ENCODE data around the gene GMNN.
A peak's percentile ranks its signal among the peaks of the same experiment; 100 is the strongest.
"Not testable (repeated sequence)": the region's sequence is repeated elsewhere in the genome, so short reads cannot be mapped to it uniquely, and the experiment has no call there.

The GMNN gene

DNA sequence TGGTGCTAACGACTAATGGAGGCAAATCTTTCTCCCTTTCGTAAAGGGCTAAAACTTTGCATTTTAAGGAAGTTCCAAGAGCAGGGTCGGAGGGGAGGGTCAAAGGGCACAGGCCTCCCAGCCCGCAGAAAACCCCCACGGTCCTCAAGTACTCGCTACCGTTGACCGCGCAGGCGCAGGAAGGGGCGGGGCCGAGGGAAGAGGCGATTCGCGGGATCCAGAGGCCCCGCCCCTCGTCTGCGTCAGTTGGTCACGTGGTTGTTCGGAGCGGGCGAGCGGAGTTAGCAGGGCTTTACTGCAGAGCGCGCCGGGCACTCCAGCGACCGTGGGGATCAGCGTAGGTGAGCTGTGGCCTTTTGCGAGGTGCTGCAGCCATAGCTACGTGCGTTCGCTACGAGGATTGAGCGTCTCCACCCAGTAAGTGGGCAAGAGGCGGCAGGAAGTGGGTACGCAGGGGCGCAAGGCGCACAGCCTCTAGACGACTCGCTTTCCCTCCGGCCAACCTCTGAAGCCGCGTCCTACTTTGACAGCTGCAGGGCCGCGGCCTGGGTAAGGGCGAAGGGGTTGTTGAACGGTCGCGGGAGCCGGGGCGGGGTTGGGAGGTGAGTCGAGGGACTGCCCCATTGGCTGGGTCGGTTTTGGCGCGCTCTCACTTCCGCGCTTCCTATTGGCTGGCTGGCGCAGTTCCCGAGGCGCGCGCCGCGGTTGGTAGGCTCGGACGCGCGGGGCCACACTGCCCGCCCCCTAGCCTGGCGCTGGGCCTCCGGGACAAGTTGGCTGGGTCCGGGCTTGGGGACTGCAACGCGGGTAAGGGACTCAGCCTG is at the start of gene GMNN:
Gene GMNN (plus strand): TSS at position 242 of the 824 bp plus-strand sequence. CDS start 2,310 bp downstream, outside the sequence.
- DNase-seq: peak; percentile 91

DNA sequence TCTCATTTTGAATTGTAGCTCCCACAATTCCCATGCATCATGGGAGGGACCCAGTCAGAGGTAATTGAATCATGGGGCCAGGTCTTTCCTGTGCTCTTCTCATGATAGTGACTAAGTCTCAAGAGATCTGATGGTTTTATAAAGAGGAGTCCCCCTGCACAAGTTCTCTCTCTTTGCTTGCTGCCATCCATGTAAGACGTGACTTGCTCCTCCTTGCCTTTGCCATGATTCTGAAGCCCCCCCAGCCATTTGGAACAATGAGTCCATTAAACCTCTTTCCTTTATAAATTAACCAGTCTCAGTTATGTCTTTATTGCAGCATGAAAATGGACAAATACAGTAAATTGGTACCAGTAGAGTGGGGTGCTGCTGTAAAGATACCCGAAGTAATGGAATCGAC is 44.1 kb upstream of the GMNN start:
- DNase-seq: not testable (repeated sequence)

DNA sequence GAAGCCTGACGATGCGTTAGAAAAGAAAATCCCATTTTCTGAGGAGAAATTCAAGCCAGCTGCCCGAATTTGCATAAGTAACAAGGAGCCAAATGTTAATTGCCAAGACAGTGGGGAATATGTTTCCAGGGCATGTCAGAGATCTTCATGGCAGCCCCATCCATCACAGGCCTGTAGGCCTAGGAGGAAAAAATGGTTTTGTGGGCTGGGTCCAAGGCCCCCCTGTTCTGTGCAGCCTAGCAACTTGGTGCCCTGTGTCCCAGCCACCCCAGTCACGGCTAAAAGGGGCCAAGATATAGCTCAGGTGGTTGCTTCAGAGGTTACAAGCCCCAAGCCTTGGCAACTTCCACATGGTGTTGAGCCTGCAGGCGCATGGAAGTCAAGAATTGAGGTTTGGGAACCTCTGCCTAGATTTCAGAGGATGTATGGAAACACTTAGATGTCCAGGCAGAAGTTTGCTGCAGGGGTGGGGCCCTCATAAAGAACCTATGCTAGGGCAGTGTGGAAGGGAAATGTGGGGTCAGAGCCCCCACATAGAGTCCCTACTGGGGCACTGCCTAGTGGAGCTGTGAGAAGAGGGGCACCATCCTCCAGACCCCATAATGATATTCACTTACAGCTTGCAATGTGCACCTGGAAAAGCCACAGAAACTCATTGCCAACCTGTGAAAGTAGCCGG is 43.1 kb upstream of the GMNN start:
- not testable (repeated sequence) for DNase-seq

DNA sequence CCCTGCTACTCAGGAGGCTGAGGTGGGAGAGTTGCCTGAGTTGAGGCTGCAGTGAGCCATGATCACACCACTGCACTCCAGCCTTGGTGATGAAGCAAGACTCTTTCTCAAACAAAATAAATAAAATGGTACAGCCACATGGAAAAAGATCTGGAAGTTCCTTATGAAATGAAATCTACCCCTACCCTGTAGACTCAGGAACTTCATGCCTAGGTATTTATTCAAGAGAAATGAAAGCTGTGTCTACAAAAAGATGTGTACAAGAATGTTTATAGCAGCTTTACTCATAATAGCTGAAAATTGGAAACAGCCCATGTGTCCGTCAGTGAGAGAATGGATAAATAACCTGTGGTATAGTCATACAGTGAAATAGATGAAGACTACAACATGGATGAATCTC is 40.6 kb upstream of the GMNN start:
- no peak for DNase-seq

DNA sequence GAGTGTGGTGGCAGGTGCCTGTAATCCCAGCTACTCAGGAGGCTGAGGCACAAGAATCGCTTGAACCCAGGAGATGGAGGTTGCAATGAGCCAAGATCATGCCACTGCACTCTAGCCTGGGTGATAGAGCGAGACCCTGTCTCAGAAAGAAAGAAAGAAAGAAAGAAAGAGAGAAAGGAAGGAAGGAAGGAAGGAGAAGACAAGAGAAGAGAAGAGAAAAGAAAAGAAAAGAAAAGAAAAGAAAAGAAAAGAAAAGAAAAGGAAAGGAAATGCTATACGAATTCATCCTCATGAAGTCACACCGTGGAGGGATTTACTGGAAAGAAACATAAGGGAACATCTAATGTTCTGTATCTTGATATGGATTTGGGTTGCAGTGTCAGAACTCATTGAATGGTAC is 40.0 kb upstream of the GMNN start:
- DNase-seq: not testable (repeated sequence)

DNA sequence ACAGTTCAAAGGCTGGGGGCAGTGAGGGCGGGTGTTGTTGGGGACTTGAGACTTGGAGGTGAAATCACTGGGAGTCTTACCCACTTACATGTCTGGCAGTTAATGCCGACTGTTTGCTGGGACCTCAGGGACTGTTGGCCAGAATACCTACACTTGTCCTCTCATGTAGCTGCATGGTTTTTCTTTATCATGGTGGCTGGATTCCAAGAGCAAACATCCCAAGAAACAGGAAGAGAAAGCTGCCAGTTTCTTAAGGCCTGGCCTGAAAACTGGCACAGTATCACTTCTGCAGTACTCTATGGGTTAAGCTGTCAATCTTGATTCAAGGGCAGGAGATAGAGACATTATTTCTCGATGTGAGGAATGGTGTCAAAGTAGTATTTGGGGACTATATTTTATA is 36.0 kb upstream of the GMNN start:
- peak; percentile 22 for DNase-seq

DNA sequence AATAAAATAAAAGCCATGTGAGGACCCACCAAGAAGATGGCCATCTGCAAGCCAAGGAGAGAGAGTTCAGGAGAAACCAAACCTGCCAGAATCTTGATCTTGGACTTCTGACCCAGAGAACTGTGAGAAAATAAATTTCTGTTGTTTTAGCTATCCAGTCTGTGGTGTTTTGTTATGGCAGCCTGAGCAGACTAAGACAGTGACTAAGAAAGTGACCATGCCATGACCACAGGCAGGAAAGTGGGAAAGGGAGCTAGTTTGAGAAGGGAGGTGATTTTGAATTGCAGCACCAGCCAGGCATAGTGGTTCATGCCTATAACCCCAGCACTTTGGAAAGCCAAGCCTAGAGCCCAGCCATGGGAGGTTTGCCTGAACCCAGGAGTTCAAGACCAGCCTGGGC is 33.9 kb upstream of the GMNN start:
- no peak for DNase-seq

DNA sequence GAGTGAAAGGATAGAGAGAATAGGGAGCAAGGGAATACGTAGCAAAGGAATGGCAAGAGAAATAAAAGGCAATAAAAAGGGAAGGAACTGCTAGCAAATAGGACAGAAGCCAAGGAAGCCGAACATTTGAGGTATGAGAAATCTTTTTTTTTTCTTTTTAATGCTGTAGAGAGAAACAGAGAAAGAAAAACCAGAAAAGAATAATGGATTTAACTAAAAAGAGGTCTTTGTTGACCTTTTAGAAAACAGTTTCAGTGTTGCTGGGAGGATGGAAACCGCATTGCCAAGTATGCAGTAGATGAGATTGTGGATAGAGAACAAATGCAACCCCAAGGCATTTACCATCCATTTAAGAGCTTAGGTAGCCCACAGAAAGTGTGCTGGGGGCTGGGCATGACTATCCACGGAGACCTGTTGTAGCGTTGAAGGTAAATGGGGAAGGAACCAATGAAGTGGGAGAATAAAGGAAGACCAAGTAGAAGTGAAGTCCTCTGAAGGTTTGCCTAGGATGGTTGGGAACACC is 32.5 kb upstream of the GMNN start:
- no peak for DNase-seq

DNA sequence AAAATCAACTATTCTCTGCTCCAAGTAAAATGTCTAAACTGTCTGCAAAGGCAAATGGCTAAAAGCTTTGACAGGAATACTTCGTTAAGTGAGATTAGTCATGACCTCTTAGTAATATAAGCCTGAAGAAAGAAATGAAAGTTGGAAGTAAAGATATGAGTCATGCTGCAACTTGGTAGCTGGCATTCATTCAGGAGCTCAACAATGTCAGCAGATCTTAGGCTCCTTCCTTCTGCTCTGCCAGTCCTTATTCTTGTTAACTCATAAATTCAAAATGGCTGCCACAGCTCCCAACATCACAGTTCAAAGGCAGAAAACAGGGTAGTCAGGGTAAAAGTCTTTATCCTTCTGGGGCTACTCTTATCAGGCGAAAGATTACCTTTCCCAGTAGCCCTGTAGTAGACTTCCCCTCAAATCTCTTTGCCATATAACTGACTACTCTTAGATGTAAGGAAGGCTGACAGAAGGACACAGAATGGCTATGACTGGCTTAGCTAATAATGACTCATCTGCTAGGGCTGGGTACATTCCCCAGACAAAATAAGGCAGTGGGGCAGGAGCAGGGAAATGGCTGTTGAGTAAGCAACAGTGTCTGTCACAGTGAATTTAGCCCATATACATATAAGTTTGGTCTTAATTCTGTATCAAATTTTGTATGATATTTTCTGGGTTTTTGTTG is 31.3 kb upstream of the GMNN start:
- peak; percentile 89 for DNase-seq

DNA sequence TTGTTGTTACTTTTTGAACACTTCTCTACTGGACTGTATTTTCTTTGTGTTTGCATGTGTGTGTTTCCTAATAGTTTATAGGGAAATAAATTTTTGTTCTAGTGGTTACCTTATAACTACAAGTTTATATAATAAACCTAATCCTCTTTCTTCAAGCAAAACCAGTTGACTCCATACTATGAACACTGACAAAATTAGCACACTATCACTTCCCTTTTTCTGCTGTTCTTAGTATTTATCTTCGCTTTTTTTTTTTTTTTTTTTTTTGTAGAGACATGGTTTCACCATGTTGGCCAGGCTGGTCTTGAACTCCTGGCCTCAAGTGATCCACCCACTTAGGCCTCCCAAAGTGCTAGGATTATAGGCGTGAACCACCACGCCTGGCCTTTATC is 30.8 kb upstream of the GMNN start:
- DNase-seq: no peak

DNA sequence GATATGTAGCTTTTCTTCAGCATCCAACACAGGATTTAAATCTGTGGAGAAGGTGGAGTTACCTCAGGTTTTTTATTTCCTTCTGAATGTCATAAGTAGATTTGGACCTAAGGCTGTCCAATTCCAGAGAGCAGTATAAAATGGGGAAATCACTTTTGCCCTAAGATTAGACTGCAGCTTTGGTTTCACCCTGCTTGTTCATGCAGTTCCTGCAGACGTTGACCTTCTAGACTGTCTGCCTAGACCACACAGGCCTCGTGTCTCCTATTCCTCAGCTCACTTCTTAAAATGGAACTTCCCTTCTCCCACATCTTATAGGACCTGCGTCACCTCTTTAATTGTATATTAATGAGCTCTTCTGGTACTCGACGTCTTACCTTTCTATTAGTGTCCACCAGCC is 29.8 kb upstream of the GMNN start:
- DNase-seq: no peak

DNA sequence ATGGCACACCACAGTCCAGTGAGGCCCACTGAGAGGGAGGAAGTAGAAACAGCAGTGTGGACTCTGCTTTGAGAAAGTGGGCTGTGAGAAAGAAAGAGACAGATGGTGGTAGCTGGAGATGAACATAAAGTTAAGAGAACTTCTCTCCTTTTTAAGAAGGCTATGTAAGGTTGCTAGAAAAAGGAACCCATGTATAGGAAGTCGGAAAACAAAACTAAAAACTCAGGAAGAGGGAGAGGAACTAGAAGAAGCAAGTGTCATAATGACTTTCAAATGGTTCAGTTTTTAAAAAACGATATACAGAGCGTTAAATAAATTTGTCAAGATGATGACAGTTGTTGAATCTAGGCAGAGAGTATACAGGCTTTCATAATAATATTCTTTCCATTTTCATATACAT is 25.4 kb upstream of the GMNN start:
- DNase-seq: no peak

DNA sequence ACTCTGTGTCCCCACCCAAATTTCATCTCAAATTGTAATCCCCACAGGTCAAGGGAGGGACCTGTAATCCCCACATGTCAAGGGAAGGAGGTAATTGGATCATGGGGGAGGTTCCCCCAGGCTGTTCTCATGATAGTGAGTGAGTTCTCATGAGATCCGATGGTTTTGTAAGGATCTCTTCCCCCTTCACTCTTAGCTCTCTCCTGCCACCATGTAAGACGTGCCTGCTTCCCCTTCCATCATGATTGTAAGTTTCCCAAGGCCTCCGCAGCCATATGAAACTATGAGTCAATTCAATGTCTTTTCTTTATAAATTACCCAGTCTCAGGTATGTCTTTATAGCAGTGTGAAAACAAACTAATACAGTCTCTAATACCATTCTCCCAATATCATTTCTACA is 23.9 kb upstream of the GMNN start:
- DNase-seq: not testable (repeated sequence)

DNA sequence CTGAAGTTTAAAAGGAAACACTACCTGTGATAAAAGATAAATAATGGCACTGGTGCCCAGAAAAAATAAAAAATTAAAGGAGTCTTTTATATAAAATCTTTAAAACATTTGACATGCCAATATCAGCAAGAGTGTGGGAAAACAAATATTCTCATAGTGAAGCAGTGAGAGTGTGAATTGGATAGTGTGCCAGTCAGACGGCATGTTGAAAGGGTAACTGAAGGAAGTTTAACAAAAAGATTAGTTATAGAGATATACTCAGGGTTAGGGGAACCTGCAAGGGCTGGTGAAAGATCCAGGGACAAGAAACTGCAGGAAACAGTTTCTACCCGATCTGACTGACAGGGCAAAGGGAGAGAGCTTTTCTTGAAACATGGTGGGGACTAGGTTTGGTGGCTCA is 22.2 kb upstream of the GMNN start:
- DNase-seq: no peak

DNA sequence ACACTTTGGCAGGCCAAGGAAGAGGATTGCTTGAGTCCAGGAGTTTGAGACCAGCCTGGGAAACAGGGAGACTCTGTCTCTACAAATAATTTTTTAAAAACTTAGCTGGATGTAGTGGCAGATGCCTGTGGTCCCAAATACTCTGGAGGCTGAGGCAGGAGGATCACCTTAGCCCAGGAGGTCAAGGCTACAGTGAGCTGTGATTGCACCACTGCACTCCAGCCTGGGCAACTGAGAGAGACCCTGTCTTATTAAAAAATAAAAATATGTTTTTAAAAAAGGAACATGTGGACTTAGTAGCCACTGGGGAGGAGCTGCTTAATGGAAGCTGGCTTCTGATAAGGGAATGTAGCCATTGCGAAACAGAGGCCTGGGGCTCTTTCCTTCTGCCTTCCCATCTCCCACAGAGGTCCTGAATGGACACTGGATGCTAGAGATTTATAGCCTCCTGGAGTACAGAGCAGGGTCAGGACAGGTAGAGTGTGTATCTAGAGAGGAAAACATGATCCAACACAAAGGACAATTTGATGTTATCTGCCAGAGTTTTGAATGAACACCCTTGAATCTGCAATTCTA is 21.7 kb upstream of the GMNN start:
- DNase-seq: peak; percentile 62

DNA sequence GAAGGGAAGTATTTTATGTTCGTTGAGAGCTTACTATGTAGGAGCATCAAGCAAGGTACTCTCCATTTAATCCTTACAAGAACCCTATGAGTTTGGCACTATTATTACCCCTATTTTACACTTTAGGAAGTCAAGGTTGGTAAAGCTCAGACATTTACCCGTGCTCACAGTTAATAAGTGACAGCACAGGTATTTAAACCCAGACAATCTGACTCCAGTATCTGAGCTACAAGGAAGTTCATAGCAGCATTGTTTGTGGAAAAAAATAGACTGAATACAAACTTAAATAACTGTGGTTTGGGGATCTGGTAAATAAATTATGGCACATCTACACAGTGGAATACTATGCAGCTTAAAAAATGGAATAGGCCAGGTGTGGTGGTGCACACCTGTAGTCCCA is 21.2 kb upstream of the GMNN start:
- DNase-seq: no peak

DNA sequence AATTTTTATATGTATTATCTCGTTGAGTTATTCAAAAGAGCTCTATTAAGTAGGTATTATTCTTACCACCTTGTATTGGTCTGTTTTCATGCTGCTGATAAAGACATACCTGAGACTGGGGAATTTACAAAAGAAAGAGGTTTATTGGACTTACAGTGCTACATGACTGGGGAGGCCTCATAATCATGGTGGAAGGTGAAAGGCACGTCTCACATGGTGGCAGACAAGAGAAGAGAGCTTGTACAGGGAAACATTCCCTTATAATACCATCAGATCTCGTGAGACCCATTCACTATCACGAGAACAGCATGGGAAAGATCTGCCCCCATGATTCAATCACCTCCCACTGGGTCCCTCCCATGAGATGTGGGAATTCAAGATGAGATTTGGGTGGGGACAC is 20.4 kb upstream of the GMNN start:
- not testable (repeated sequence) for DNase-seq

DNA sequence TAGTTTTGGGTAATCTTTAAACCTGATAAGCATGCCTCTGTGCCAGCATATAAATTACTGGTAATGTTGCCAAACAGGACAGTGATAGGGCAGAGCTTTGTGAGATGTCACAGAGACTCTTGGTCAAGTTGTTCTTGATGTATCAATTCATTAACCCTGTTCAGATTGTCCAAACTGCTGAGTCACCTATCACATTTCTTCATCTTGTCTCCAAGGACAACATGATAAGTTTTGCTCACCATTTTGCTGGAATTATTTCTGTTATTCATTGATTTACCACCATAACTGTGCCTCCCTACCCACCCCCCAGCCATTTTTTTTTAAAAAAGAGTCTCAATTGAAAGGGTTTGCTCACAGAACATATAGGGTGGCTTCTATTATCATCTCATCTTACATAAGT is 19.5 kb upstream of the GMNN start:
- no peak for DNase-seq

DNA sequence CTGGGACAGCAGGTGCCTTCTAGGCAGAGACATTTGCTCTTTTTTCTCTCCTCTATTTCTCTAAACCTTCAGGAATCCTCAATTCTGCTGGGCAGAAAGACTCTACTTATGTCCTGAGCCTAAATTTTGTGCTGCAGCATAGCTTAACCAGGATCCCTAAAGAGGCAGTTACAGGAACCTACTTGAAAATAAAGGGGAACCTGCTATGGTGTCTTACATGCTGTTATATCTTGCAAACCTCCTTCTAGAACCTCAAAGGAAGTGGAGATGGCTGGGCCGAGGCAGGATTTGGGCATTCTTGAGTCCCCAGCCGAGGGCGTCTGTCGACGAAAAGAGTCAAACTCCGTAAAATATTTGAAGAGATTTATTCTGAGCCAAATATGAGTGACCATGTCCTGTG is 17.1 kb upstream of the GMNN start:
- no peak for DNase-seq

DNA sequence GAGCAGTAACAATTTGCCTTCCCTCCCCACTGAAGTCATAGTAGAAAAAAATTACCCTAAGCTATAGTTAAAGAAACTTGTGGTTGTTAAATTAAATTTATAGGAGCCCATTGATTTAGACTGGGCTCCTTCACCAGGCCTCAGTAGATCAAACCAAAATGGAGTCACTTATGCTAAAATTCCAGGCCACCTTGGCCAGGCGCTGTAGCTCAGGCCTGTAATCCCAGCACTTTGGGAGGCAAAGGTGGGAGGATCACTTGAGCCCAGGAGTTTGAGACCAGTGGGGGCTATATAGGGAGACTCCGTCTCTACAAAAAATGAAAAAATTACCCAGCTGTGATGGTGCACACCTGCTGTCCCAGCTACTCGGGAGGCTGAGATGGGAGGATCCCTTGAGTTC is 15.0 kb upstream of the GMNN start:
- no peak for DNase-seq

DNA sequence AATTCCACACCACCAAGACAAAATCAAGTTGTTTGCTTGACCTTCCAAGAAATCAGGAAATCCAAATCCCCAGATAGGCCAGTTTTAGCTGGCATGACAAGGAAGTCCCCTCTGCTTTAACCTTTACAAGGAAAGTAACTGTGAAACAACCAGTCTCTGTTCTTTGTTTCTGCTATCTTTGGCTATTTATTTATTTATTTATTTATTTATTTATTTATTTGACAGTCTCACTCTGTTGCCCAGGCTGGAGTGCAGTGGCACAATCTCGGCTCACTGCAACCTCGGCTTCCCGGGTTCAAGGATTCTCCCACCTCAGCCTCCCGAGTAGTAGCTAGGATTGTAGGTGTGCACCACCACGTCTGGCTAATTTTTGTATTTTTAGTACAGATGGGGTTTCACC is 14.5 kb upstream of the GMNN start:
- no peak for DNase-seq

DNA sequence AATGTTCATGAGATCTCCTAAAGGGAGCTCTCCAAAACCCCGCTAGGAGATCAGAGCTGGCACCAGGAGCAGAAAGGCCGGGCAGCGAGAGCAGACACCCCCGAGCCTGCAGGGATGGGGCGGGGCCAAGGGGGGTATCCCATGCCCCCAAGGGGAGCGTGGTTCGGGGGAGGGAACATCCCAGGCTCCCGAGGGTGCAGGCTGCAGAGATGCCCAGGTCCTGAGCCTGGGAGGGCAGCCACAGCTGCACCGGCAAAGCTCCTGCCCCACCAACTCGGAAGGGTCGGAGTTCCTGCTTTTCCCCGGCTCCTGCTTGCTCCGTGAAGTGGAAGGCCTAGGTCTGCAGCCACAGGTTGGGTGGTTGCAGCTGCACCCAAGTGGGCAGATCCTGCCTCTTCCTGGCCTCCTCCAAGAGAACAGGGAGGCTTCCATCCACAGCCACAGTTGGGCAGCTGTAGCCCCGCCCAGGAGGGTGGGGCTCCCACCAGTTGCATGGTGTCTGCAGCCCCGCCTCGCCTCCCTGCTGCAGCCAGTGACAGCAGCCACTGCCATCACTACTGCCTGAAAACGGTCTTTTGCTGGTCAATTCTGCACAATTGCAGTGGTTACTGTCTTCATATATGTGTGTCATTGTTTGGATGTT is 13.4 kb upstream of the GMNN start:
- DNase-seq: peak; percentile 38

DNA sequence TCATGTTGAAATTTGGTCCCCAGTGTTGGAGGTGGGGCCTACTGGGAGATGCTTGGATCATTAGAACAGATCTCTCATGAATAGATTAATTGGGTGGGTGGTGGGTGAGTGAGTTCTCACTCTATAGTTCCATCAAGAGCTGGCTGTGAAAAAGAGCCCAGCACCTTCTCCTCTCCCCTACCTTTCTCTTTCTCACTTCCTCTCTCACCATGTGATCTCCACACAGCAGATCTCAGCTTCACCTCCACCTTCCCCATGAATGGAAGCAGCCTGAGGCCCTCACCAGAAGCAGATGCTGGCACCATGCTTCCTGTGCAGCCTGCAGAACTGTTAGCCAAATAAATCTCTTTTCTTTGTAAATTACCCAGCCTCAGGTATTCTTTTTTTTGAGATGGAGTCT is 12.9 kb upstream of the GMNN start:
- DNase-seq: no peak

Measured in NCI-H226 (cell line).